GM19438 (cell line): ENCODE measurements around the gene OCIAD1.
"Not testable (repeated sequence)": the region's sequence is repeated elsewhere in the genome, so short reads cannot be mapped to it uniquely, and the experiment has no call there.

Source experiments
- ATAC-seq: cut with Tn5 transposase; IDR thresholded peaks from one replicate; pipeline ENCODE4 v1.9.1; 2021; ENCODE audit warnings: low read depth; ENCODE audit not compliant: unreplicated experiment

OCIAD1 gene

GRCh38 chr4:48816297-48816696 is 14.6 kb upstream of the OCIAD1 start:
- ATAC-seq, result not testable (repeated sequence)

GRCh38 chr4:48816971-48817370 is 13.9 kb upstream of the OCIAD1 start:
- ATAC-seq, result no peak

GRCh38 chr4:48821431-48821830 is 9.5 kb upstream of the OCIAD1 start:
- not testable (repeated sequence) for ATAC-seq

GRCh38 chr4:48827622-48828021 is 3.3 kb upstream of the OCIAD1 start:
- no peak for ATAC-seq

GRCh38 chr4:48831532-48832030 is 693 bp downstream of the OCIAD1 start:
- peak; percentile 3 for ATAC-seq

- no peak for ATAC-seq
Measured at GRCh38 chr4:48832571-48832970, 1.7 kb downstream of the OCIAD1 start.

- no peak for ATAC-seq
Measured at GRCh38 chr4:48836658-48837057, 5.8 kb downstream of the OCIAD1 start.

- no peak for ATAC-seq
Measured at GRCh38 chr4:48841045-48841827, 10.3 kb downstream of the OCIAD1 start.

- ATAC-seq, result no peak
Measured at GRCh38 chr4:48844843-48845242, 14.0 kb downstream of the OCIAD1 start.

GRCh38 chr4:48848799-48849198 is 17.9 kb downstream of the OCIAD1 start:
- not testable (repeated sequence) for ATAC-seq

- ATAC-seq, result no peak
Measured at GRCh38 chr4:48851651-48852050, 20.8 kb downstream of the OCIAD1 start.

- no peak for ATAC-seq
Measured at GRCh38 chr4:48853604-48854394, 22.9 kb downstream of the OCIAD1 start.

GRCh38 chr4:48854395-48854683 is 23.5 kb downstream of the OCIAD1 start:
- no peak for ATAC-seq

- no peak for ATAC-seq
Measured at GRCh38 chr4:48854982-48855381, 24.1 kb downstream of the OCIAD1 start.

GRCh38 chr4:48858130-48858529 is 27.2 kb downstream of the OCIAD1 start:
- ATAC-seq, result no peak

- ATAC-seq, result no peak
Measured at GRCh38 chr4:48862038-48862437, 31.1 kb downstream of the OCIAD1 start.

- ATAC-seq, result no peak
Measured at GRCh38 chr4:48862661-48863060, 31.8 kb downstream of the OCIAD1 start.

- ATAC-seq, result no peak
Measured at GRCh38 chr4:48863728-48864127, 32.8 kb downstream of the OCIAD1 start.

- not testable (repeated sequence) for ATAC-seq
Measured at GRCh38 chr4:48864696-48865095, 33.8 kb downstream of the OCIAD1 start.

GRCh38 chr4:48877827-48878535 is 47.1 kb downstream of the OCIAD1 start:
- no peak for ATAC-seq
